LHCN-M2 (cell line): ENCODE measurements around the gene KIAA1958. TPM values are rescaled to one million over a fixed set of nuclear protein-coding genes. Genes with fewer than 3 reads are reported as not detected.
A peak's percentile ranks its signal among the peaks of the same experiment; 100 is the strongest.

Source experiments
- DNase-seq: peaks from one replicate; pipeline ENCODE4 v3.0.0-alpha.2; 2012; ENCODE audit warnings: low read depth
- polyA plus RNA-seq: library from polyadenylated mRNA; unstranded; fragments of >200 nt; gene quantifications from one replicate; pipeline ENCODE4 v1.2.1, GENCODE V29; 2012; ENCODE audit warnings: missing spikeins
- total RNA-seq: library from RNA; depleted of rRNA; stranded (reverse); fragments of >200 nt; gene quantifications from 2 replicates; pipeline ENCODE4 v1.2.3, GENCODE V29; 2014; rRNA removed

Gene KIAA1958
- 0.71 and 1.4 TPM in 2 replicates for total RNA-seq
- polyA plus RNA-seq: 0.56 TPM

- DNase-seq: peak; percentile 68
These were observed at the start of gene KIAA1958 for GRCh38 chr9:112486221-112487007. Gene KIAA1958, plus strand, starts transcription at chr9:112486827. Its CDS starts 87,254 bp downstream, at chr9:112574081.

GRCh38 chr9:112437406-112437805, 49.2 kb upstream of the KIAA1958 start:
- peak; percentile 20 for DNase-seq

GRCh38 chr9:112439171-112439570, 47.5 kb upstream of the KIAA1958 start:
- no peak for DNase-seq

GRCh38 chr9:112439825-112440224, 46.8 kb upstream of the KIAA1958 start:
- DNase-seq: no peak

GRCh38 chr9:112443200-112443599, 43.4 kb upstream of the KIAA1958 start:
- DNase-seq: peak; percentile 3

GRCh38 chr9:112443636-112444035, 43.0 kb upstream of the KIAA1958 start:
- no peak for DNase-seq

- no peak for DNase-seq
These were observed 41.4 kb upstream of the KIAA1958 start for GRCh38 chr9:112445196-112445595.

- no peak for DNase-seq
These were observed 40.5 kb upstream of the KIAA1958 start for GRCh38 chr9:112446080-112446479.

GRCh38 chr9:112446526-112446925, 40.1 kb upstream of the KIAA1958 start:
- DNase-seq: no peak

GRCh38 chr9:112447283-112447761, 39.3 kb upstream of the KIAA1958 start:
- DNase-seq: peak; percentile 13

GRCh38 chr9:112462855-112463254, 23.8 kb upstream of the KIAA1958 start:
- no peak for DNase-seq

GRCh38 chr9:112465352-112465751, 21.3 kb upstream of the KIAA1958 start:
- DNase-seq: no peak

- DNase-seq: no peak
These were observed 13.6 kb upstream of the KIAA1958 start for GRCh38 chr9:112472996-112473395.

GRCh38 chr9:112473986-112474385, 12.6 kb upstream of the KIAA1958 start:
- DNase-seq: no peak

GRCh38 chr9:112475318-112475717, 11.3 kb upstream of the KIAA1958 start:
- no peak for DNase-seq

- no peak for DNase-seq
These were observed 9.3 kb upstream of the KIAA1958 start for GRCh38 chr9:112477330-112477729.

- no peak for DNase-seq
These were observed 7.4 kb upstream of the KIAA1958 start for GRCh38 chr9:112479221-112479620.

GRCh38 chr9:112484607-112485006, 2.0 kb upstream of the KIAA1958 start:
- DNase-seq: no peak

GRCh38 chr9:112485574-112485973, 1.1 kb upstream of the KIAA1958 start:
- DNase-seq: no peak

GRCh38 chr9:112487008-112487798, 576 bp downstream of the KIAA1958 start:
- DNase-seq: peak; percentile 25

- no peak for DNase-seq
These were observed 1.2 kb downstream of the KIAA1958 start for GRCh38 chr9:112487799-112488340.

- no peak for DNase-seq
These were observed 2.5 kb downstream of the KIAA1958 start for GRCh38 chr9:112489039-112489546.
